ENCODE data around the gene FYTTD1.
A peak's percentile ranks its signal among the peaks of the same experiment; 100 is the strongest.

The FYTTD1 gene

DNA sequence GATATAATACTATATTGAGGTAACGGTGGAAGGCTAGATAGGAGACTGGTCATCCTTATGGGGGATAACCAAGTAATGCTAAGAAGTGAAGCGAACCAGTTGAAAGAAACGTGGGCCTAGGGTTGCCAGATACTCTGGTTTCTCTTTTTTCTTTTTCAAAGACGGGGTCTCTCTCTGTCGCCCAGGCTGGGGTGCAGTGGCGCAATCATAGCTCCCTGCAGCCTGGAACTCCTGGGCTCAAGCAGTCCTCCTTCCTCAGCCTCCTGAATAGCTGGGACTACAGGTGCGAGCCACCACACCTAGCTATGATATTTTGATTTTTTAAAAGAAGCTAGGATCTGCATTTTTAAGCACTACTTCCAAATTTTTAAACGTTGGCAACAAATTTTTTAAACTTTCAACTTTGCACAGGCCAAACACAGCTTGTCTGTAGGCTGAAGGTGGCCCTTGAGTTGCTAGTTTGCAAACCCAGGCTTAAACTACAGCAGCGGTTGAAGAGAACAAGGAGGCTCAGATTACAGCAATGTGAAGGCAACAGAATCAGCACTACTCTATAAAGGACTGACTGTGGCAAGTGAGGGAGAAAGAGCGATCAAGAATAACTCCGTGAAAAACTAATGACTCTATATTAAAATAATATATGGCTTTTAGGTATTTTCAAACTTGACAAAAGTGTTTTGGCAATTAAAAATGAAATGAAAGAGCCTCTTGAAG is 11.8 kb upstream of the FYTTD1 start:
- DNase-seq: no peak

- no peak for DNase-seq
These were observed 6.9 kb upstream of the FYTTD1 start for GRCh38 chr3:197742787-197743186.

DNA sequence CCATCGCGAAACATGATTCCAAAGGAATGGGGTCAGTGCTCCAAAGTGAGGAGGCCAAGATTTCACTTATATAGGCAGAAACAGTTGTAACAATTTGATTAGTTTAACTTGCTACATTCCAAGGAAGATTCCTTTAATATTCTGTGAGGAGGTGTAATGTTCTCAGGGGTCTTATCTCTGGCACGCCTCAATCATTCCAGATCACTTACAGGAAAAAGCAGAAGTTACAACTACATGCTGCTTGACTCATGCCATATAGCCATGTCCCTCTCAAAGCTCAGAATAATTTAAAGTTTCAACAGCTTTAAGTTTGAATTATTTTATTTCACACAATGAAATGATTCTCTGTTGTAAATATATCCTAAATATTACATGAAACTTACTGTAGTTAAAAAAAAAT is 3.5 kb upstream of the FYTTD1 start:
- peak; percentile 55 for DNase-seq

DNA sequence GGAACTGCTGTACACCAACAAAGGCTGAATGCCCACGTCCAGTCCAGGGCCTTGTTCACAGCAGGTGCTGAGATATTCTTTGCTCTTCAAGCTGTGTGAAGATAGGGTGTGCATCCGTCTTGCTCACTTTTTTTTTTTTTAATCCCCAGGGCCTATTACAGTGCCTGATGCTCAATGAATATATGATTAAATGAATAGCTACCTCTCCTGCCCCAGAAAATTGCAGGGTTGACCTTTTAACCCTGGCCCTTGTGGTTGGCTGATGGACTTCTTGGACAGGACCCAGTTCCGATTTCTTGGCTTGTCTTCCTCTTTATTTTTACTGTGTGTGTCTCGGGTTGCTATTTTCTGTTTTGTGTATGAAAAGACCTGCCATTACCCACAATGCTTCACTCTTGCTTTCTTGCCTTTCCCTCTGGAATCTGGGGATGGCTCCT is 2.9 kb upstream of the FYTTD1 start:
- DNase-seq: peak; percentile 91

DNA sequence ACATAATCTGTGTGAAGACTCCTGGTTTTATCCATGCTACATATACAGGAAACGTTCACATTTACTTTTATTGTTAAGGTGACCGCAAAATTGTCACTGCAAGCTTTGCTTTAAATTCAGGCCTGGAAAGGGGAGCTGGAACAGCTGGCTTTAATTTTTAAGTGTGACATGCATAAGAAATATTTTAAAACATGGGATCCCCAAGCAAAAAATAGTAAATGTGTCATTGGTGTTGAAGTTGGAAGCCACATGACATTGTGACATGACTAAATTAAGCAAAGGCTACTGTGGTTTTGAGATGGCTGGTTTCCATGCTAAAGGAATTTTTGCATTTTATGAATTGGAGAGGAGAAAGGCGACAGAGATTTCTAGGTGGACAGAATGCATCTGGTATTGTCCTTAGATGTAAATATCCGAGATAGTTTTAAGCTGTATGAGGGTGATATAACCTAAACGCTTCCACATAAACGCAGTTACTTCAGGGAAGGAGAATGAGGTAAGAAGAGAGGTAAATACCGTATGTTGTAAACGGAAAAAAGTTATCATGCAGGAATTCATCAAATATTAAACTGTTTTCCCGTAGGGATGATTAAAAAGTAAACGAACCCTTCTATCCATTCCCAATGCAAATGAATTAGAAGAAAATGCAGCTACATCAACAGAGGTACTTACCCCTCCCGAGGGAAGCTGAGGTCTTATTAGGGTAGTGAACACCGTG is 927 bp upstream of the FYTTD1 start:
- DNase-seq: peak; percentile 53

- DNase-seq: no peak
These were observed 425 bp upstream of the FYTTD1 start for GRCh38 chr3:197749315-197749600.

GRCh38 chr3:197750396-197750831 is 731 bp downstream of the FYTTD1 start:
- peak; percentile 58 for DNase-seq

GRCh38 chr3:197750858-197751737 is 1.4 kb downstream of the FYTTD1 start:
- DNase-seq: peak; percentile 60

DNA sequence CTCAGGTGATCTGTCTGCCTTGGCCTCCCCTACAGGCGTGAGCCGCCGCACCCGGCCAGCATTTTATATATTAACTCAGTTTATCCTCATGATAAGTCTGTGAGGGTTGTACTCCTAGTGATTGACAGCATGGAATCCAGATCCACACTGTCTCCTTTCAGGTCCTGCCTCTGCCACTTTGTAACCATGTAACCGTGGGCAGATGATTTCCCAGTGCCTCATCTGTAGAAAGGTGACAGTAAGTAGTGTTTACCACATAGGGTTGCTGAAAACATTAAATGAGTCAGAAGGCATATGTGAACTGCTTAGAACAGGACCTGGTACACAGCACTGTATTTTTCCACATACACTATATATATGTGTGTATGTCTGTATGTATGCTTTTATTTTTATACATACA is 2.4 kb downstream of the FYTTD1 start:
- DNase-seq: no peak

DNA sequence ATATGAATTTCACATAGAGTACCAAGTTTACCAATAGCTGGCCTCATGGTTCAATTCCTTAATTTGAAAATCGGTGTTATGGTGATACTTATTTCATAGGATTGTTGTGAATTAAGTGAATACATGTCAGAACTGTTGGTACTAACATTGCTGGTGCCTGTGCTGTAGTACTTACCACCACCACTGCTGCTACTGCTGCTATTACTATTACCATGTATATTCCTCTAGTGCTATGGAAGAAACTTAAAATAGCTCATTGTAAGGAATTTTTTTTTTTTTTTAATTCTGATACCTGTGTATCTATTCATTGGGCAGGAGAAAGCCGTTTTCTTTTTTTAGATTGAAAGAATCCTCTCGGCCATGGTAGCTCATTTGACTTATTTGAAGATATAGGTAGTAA is 3.6 kb downstream of the FYTTD1 start:
- DNase-seq: no peak

GRCh38 chr3:197756704-197757103 is 7.0 kb downstream of the FYTTD1 start:
- no peak for DNase-seq

- no peak for DNase-seq
These were observed 8.8 kb downstream of the FYTTD1 start for GRCh38 chr3:197758512-197758911.

GRCh38 chr3:197761784-197762183 is 12.1 kb downstream of the FYTTD1 start:
- no peak for DNase-seq

DNA sequence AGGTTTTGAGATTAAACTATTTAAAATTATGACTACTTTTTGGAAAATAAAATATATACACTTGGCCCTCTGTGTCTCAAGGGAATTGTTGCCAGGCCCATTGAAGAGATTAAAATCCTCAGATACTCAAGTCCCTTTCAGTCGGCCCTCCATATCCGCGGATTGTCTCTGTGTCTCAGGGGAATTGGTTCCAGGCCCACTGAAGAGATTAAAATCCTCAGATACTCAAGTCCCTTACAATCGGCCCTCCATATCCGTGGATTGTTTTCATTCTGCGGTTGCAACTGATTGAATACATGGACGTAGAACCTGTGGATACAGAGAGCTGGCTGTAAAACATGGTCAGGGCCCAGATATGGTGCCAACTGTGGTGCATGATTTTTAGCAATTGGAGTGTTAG is 25.6 kb downstream of the FYTTD1 start:
- no peak for DNase-seq

- DNase-seq: no peak
These were observed 32.5 kb downstream of the FYTTD1 start for GRCh38 chr3:197782230-197782629.

DNA sequence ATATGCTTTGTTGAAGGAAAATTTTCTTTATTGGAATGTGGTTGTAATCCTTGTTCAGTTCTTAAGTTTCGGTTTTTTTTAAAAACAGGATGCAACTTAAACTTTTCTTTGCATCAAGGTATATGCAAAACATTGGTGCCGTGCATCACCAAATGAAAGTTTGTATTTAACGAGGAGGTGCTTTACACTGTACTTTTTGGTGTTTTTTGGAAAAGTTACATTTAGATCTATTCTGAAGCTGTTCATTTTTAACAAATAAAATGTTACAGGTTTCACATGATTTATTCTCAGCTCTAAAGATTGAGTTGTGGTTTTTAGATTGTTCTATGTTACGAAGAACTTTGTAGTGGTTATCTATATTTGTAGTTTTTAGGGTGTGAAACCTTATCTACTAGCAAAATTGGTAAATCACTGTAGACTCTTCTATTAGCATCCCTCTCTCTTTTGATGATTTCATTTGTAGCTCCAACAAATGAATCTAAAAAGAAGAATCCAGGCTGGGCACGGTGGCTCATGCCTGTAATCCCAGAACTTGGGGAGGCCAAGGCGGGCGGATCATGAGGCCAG is 34.4 kb downstream of the FYTTD1 start:
- no peak for DNase-seq

- DNase-seq: no peak
These were observed 37.7 kb downstream of the FYTTD1 start for GRCh38 chr3:197787412-197787811.

- no peak for DNase-seq
These were observed 39.6 kb downstream of the FYTTD1 start for GRCh38 chr3:197789309-197789708.

DNA sequence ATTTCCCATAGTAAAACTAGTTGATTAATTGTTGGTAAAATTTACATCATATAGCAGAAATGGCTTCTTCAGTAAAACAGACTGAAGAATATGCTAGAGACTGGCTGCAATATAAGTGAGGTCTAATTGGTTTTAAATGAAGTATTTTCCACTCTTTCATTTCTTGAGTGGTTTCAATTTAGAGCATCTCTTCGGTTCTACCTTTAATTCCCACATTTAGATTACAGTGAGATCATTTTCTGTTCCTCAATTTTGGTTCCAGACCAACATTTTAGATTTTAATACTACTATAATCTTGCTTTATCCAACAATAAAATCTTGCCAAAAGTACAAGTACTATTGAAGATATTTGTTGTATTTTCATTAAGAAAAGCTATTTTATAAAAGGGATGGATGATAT is 40.4 kb downstream of the FYTTD1 start:
- DNase-seq: no peak

DNA sequence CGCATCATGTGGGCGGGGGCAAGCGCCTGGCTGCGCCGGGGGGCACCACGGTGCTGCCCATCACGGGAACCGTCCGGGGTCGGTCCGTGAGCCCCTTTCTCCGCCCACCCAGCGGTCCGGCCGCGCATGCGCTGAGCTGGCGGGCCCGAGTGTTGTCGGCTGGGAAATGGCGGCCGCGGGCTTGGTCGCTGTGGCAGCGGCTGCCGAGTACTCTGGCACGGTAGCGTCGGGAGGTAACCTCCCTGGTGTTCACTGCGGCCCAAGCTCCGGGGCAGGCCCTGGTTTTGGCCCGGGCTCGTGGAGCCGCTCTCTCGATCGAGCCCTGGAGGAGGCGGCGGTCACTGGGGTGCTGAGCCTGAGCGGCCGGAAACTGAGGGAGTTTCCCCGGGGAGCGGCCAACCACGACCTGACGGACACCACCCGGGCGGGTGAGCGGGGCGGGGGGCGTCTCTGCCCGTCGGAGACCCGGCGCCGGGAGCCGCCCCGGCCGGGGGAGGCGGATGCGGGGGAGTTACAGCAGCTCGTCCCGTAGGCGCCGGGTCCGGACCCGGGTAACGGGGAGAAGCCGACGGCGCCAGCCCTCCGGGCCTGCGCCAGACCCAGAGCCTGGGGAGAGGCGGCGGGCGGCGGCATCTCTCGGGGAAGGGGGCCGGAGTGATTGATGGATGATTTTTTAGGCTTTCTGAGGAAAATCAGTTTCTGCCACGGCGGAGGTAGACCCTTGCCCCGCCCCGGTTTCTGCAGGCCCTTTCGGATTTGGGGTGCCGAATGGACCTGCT is 41.6 kb downstream of the FYTTD1 start, which contains the start of gene LRCH3:
LRCH3 (plus strand) TSS at position 142 of the 779 bp plus-strand sequence; CDS start at position 167, 25 bp downstream.
- DNase-seq: peak; percentile 52

- DNase-seq: no peak
These were observed 42.4 kb downstream of the FYTTD1 start for GRCh38 chr3:197791892-197792647.

DNA sequence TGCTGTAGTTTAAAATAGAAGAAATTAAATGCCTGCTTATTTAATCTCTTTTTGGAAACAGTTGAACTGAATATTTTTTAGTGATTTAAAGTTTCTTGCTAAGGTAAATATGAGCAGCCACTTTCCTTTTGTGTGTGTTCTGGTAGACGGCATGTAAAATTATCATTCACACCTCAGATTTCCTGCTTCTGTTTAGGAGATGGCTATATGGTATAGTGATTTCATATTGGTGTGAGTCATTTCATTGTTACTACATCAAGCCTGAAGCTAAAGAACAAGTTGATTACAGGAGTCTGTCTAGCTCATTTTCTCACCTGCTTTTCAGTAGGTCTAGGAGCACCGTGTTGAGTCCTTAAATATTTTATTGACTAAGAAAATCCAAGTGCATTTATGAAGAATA is 43.6 kb downstream of the FYTTD1 start:
- DNase-seq: no peak
